Frontal cortex (tissue), 4 donors: ENCODE measurements around the gene FOXP1. TPM values are rescaled to one million over a fixed set of nuclear protein-coding genes. Genes with fewer than 3 reads are reported as not detected.
A peak's percentile ranks its signal among the peaks of the same experiment; 100 is the strongest.

Experiments used
- DNase-seq, 2 donors: peaks; one replicate each; pipeline ENCODE4 v3.0.0; 2012; ENCODE audit warnings: low spot score in 2 of 2
- FAIRE-seq: peaks from 2 replicates; lab custom pipeline; 2012; peaks lifted over from hg19 to GRCh38; lab: Jason Lieb, UNC
- total RNA-seq: library from RNA; depleted of rRNA; stranded (reverse); fragments of >200 nt; gene quantifications from one replicate; pipeline ENCODE4 v1.2.3, GENCODE V29; 2014
- donor health status: control.
- donor health status: control.
- donor health status: control.

The FOXP1 gene
- total RNA-seq, 1 donor from 2014 or later = 118 TPM

DNA sequence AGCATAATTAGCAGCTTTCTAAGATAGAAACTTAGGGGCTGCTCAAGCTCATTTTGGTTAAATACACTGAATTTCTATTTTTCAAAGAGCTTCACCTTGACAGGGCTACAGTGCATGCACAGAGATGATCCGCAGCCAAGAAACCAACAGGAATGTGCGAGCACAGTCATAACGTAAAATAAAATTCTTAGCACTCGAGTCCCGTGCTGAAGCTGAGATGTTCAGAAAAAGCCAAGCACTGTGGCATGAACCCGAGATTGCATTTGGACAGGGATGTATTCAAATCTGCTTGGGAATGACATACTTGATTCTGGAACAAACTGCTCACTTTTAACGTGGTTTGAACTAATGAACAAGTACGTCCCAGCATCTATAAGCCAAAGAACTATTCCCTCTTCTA, 340.3 kb downstream of the FOXP1 start:
- DNase-seq (no peak), FAIRE-seq (no peak)

DNA sequence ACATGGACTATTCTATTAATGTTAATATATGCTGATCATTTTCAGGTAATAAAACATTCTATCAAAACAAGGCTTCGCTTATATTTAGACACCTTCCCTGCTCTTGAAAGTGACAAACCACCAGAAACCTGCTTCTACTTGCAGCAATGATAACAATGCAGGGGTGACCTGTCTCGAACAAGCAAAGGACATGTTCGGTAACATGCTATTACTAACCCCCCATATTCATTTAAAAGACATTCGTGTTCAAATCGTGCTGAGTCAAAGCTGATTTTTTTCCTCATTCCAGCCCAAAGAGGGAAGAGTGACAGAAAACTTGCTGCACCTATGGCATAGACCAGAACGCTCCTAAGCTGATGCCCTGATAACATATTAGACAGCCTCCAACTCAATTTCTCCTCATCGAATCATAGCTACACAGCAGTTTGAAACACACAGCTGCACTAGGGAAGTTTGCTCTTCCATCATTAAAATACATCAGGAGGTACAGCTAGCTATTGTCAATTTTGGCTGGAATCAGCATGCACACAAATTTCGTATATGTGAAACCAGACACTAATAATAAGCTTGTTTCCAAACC, 341.5 kb downstream of the FOXP1 start:
- no peak for DNase-seq
- FAIRE-seq = no peak

DNA sequence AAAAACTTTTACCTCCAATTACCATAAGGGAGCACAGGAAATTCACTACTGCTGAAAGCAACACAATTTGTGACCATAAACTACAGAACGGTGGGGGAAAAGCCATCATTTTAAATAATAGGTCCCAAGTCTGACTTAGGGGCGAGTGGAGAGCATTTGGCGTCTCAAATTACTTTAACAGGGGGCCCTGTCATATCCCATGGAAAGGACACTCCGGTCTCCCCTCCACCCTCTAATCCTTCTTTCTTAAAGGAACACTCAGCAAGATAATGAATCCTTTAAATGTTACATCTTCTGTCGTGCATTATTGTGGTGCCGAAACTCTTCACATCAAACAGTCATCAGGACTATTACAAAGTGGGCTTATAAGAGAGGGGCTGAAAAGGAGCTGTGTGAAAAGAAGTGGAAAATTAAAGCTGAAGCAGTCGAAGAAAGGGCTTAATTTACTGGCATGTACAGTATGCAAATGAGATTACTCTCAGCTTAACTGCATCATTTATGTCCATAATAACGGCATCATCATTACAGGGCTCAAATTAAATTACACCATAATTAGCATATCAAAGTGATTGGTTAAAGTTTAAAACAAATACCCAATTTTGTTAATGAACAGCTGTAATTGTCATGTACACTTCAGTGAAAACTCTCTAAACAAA, 342.2 kb downstream of the FOXP1 start:
- DNase-seq = no peak
- FAIRE-seq = no peak

DNA sequence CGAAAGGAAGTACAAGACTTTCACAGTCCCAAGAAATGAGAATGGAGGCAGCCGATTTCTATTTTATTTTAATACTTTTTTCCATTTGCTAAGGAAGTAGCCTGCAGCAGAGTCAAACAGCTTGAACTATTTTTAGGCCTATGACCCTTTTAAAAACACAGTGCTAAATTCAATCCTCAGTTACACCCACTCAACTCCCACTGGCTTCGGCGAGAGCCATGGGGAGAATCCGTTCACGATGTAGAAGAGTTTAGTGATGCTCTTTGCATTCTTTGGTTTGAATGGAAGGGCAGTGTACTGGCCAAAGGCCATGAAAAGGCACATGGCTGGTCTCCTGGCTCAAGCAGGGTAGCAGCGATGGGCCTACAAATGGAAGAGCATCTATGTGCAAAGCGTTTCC, 343.5 kb downstream of the FOXP1 start:
- FAIRE-seq = no peak
- peak in 1 of 2 donors; percentile 17 for DNase-seq

GRCh38 chr3:71238355-71238757, 345.2 kb downstream of the FOXP1 start:
- DNase-seq (no peak), FAIRE-seq (no peak)

DNA sequence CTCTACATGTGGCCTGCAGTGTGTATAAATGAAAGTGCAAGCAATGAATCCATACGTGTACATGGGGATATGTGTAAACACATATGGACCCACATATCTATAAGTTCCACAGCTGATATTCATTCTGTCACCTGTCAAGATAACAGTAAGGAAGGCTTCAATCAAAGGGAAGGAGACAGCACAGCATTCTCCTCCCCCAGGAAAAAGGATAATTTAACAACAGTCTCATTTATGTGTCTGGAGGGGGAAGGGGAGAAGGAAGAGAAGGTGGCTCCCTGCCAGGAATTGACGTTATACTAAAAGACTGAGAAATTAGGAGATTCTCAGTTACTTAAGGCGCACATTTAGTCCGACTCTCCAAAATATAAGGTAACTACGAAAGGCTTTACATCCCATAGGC, 345.9 kb downstream of the FOXP1 start:
- FAIRE-seq = no peak

DNA sequence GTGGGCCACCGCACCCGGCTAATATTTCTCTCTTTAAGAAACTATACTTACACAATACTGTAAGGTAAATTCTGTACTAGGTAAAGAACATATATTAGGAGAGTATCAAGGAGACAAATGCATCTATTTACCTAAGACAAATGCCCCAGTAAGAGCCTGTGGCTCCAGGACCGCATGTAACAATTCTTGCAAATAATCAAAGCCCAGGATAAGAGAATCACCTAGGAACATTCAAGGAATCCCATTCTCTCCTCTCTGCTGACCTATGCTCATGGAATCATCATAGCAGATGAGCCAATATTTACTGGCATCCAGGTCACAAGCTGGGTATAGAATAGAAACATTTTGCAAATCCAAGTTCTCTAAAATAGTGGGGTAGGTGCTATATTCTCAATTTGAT, 347.7 kb downstream of the FOXP1 start:
- DNase-seq = no peak
- FAIRE-seq = no peak

More for the DNA sequence above, 345.9 kb downstream of the FOXP1 start:
- no peak for DNase-seq

DNA sequence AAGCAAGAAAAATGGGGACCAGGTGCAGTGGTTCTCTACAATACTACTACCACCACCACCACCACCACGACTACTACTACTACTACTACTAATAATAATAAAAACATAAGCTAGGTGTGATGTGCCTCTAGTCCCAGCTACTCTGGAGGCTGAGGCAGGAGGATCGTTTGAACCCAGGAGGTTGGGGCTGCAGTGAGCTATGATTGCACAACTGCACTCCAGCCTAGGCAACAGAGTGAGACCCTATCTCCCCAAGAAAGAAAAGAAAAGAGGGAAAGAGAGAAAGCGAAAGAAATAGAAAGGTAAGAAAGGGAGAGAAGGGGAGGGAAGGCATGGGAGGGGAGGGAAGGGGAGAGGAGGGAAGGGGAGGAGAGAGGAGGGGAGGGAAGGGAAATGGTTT, 350.6 kb downstream of the FOXP1 start:
- FAIRE-seq = no peak
- DNase-seq = no peak

DNA sequence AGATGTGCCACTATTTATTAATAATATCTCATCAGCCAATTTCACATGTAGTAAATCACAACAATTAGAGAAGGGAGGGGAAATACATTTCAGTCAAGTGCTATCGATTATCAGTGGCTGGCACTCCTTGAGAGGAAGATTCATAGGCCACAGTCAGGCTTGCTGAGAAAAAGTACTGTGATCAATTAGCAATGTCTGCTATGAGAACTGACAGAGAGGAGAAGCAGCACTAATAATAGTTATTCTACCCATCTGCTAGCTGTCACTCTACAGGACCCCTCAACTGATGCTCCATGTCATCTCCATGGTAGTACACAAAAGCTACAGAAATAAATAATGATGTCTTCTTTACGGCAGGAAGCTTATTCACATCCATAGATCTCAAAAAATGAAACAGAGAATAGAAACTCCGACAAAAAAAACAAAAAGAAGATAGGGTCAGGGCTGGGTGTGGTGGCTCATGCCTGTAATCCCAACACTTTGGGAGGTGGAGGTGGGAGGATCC, 351.3 kb downstream of the FOXP1 start:
- FAIRE-seq (no peak), DNase-seq (no peak)

DNA sequence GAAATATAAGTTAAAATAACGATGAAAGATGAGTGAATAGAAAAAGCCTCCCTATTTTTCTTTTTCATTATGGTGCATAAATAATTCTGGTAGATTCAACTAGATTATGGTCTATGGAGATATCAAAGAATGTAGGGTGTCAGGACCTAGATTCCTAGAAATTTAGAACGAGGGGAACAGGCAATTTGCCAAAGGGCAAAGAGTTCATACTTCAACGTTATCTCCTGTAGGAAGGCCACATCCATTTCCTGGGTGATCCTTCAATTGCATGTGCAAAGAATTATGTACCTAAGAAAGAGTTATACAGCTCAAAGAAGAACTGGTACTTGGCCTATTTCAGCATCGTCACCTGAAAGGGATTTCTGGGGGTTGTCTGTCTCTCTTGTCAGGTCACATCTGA, 351.8 kb downstream of the FOXP1 start:
- FAIRE-seq (no peak), DNase-seq (no peak)

DNA sequence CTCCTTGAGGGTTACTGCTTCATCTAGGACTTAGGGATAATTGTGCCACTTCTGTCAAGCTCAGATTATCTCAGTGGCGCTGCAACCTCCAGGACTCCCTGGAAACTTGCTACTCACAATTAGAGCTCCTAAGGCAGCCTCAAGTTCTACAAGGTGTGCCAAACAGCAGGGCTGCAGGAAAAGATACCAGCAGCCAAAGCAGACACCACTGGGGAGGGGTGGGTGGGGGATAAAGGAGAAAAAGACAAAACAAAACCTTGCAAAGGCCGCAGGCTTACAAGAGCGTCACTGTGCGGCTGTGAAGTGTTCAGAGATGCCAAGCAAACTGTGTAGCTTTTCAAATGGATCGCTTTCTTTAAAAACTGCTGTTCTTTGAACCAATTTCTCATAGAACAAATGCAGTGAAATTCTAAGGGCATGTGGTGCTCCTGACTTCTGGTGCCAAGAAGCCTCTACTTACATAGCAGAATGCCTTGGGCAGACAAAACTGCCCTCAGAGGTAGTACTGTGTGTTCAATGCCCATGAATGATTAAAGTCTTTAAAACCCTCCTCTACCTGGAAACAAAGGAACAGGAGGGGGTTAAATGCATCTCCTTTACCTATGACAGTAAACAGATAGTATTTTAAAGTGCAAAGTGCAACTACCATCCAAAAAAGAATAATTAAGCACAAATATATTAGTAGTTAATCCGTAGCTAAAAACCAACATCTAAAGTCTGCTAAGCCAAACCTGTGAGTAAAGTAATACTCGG, 353.4 kb downstream of the FOXP1 start:
- FAIRE-seq (no peak), DNase-seq (no peak)

GRCh38 chr3:71228156-71228866, 355.2 kb downstream of the FOXP1 start:
- DNase-seq (no peak), FAIRE-seq (no peak)

- DNase-seq = no peak
- FAIRE-seq = no peak
These were observed 356.3 kb downstream of the FOXP1 start for GRCh38 chr3:71227270-71227661.

- no peak for FAIRE-seq
- DNase-seq = no peak
These were observed 356.8 kb downstream of the FOXP1 start for GRCh38 chr3:71226565-71227269.

GRCh38 chr3:71225951-71226564, 357.5 kb downstream of the FOXP1 start:
- FAIRE-seq (no peak), DNase-seq (no peak)

- FAIRE-seq (no peak), DNase-seq (no peak)
These were observed 358.4 kb downstream of the FOXP1 start for GRCh38 chr3:71225002-71225684.

GRCh38 chr3:71219744-71220638, 363.5 kb downstream of the FOXP1 start:
- DNase-seq = no peak
- no peak for FAIRE-seq

- DNase-seq (no peak), FAIRE-seq (no peak)
These were observed 365.0 kb downstream of the FOXP1 start for GRCh38 chr3:71218508-71218907.
